ENCODE results near the gene MED27. TPM values are rescaled to one million over a fixed set of nuclear protein-coding genes. Genes with fewer than 3 reads are reported as not detected.

The MED27 gene
- total and polyA plus RNA-seq, 2 experiments from 2014 or later = 21.4 to 41.1 TPM

DNA sequence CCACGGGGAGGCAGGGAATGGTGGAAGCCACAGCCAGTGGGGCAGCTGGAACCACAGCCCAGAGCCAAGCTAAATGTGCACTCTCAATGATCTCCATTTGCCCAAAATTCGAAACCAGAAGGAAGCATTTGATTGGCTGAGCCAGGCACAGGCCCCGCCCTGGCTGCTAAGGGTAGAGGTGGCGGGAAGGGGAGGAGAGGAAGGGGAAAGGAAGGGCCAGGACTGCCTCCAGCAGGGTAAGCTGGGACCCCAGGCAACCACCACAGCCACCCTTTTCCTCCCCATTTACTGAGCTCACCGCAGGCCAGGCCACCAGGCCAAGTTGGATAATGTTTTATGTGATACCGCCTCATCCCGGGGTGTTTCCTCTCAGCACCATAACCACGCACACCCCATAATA lies 239.4 kb downstream of the MED27 start:
- Histone ChIP-seq H3K79me2 (ENCODE audit: insufficient read depth) (no peaks in the 10 kb centered on the region), H3K9me2 (ENCODE audit: insufficient read depth) (no peaks in the 10 kb centered on the region), H3K36me3 (ENCODE audit: low read depth) (no peaks in the 10 kb centered on the region), H3K4me3 (no peak overlapping the region), H3K9me3 (ENCODE audit: low read depth) (no peaks in the 10 kb centered on the region), H3F3A (ENCODE audit: insufficient read depth) (peaks cover 5% of the 10 kb centered on the region; the same call in 1 of the 2 replicates), H2AFZ (no peak overlapping the region), H3K4me2 (ENCODE audit: unreplicated experiment) (no peak overlapping the region), H3K27me3 (replicated peaks; ENCODE audit: insufficient read depth) (peaks cover 36% of the 10 kb centered on the region), H4K20me1 (ENCODE audit: insufficient read depth) (no peaks in the 10 kb centered on the region), H3K9ac (no peak overlapping the region), H3K4me1 (ENCODE audit: insufficient read depth) (0 out of 2 replicates have a peak, but pooled peaks cover 4% of the 10 kb centered on the region), H3K27ac (no peak overlapping the region)
- 89 to 90% methylated on average over 8 of the region's 8 CpGs for whole genome bisulfite sequencing, 2 experiments (ENCODE audit: low coverage in 1 of 2, low lambda C conversion rate in 2 of 2, missing lambda C conversion rate in 2 of 2)
- TF ChIP-seq EZH2 (IDR thresholded peaks at IDR 0.05; ENCODE audit: insufficient read depth, poor library complexity, severe bottlenecking) (no peak), EZH2phosphoT487 (IDR thresholded peaks at IDR 0.05; ENCODE audit: insufficient read depth, low read depth) (no peak)
- DNase-seq = no peak
- in situ Hi-C loops (cut with MboI) = no loop called here

GRCh38 chr9:131839281-131840084 lies 240.2 kb downstream of the MED27 start:
- H3K9me3 ChIP-seq (ENCODE audit: low read depth) = no peaks in the 10 kb centered on the region

DNA sequence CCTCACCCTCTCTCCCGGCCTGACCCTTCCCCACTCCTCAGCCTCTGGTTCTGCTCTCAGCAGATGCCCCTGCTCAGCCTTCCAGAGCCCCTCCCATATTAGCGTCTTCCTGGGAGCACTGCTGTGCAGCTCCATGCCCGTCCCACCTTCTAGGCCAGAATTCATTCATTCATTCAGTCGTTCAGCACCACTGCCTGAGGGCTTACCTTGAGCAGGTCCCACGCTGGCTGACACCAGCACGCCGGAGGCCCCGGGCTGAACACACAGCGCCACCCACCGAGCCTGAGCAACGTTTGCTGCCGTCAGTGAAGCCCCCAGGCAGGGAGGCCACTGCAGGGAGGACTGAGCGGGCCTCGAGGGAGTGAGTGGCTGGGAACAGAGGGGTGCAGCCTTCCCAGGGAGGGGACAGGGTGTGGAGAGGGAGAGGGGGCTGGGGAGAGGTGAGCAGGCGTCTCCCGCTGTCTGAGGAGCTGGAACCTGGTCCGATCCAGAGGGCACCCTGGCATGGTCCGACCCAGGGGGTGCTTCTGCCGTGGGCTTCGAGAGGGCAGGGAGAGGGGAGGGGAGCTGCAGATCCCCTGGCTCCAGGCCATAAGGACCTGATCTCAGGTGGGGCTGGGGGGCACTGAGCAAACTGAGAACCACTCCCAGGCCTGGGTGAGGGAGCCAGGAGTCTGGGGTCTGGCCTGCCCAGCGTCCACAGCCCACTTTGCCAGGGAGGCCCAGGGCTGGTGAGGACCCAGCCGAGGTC lies 241.0 kb downstream of the MED27 start:
- DNase-seq = no peak

More at GRCh38 chr9:131839281-131840084, 240.2 kb downstream of the MED27 start:
- no peaks in the 10 kb centered on the region for H3K79me2 ChIP-seq (ENCODE audit: insufficient read depth)
- H3K9me2 ChIP-seq (ENCODE audit: insufficient read depth) = no peaks in the 10 kb centered on the region
- no peak overlapping the region for H3K4me3 ChIP-seq
- no peak overlapping the region for H2AFZ ChIP-seq
- in situ Hi-C loops (cut with MboI) = no loop called here
- no peaks in the 10 kb centered on the region for H4K20me1 ChIP-seq (ENCODE audit: insufficient read depth)
- H3K27ac ChIP-seq = no peak overlapping the region
- no peak overlapping the region for H3K9ac ChIP-seq
- no peak overlapping the region for H3K4me2 ChIP-seq (ENCODE audit: unreplicated experiment)
- H3K36me3 ChIP-seq (ENCODE audit: low read depth) = no peaks in the 10 kb centered on the region
- peaks cover 36% of the 10 kb centered on the region for H3K27me3 ChIP-seq (replicated peaks; ENCODE audit: insufficient read depth)
- no peak for TF ChIP-seq EZH2 (IDR thresholded peaks at IDR 0.05; ENCODE audit: insufficient read depth, poor library complexity, severe bottlenecking)
- no peak for TF ChIP-seq EZH2phosphoT487 (IDR thresholded peaks at IDR 0.05; ENCODE audit: insufficient read depth, low read depth)
- peak; percentile 82 for DNase-seq
- 0 out of 2 replicates have a peak, but pooled peaks cover 4% of the 10 kb centered on the region for H3K4me1 ChIP-seq (ENCODE audit: insufficient read depth)
- WGBS, 2 experiments (ENCODE audit: low coverage in 1 of 2, low lambda C conversion rate in 2 of 2, missing lambda C conversion rate in 2 of 2) = 67 to 68% methylated on average over 21 to 22 of the region's 22 CpGs
- H3F3A ChIP-seq (ENCODE audit: insufficient read depth) = peaks cover 5% of the 10 kb centered on the region; the same call in 1 of the 2 replicates

GRCh38 chr9:131837836-131838235 lies 241.8 kb downstream of the MED27 start:
- Histone ChIP-seq H2AFZ (no peak overlapping the region), H3K27me3 (replicated peaks; ENCODE audit: insufficient read depth) (peaks cover 36% of the 10 kb centered on the region), H4K20me1 (ENCODE audit: insufficient read depth) (no peaks in the 10 kb centered on the region), H3K4me3 (no peak overlapping the region), H3K4me2 (ENCODE audit: unreplicated experiment) (no peak overlapping the region), H3K79me2 (ENCODE audit: insufficient read depth) (no peaks in the 10 kb centered on the region), H3K9me3 (ENCODE audit: low read depth) (no peaks in the 10 kb centered on the region), H3F3A (ENCODE audit: insufficient read depth) (peaks cover 5% of the 10 kb centered on the region; the same call in 1 of the 2 replicates), H3K9me2 (ENCODE audit: insufficient read depth) (no peaks in the 10 kb centered on the region), H3K4me1 (ENCODE audit: insufficient read depth) (0 out of 2 replicates have a peak, but pooled peaks cover 4% of the 10 kb centered on the region), H3K27ac (no peak overlapping the region), H3K36me3 (ENCODE audit: low read depth) (no peaks in the 10 kb centered on the region), H3K9ac (no peak overlapping the region)
- in situ Hi-C loops (cut with MboI) = no loop called here
- DNase-seq = no peak
- 26 to 33% methylated on average over 10 of the region's 10 CpGs for WGBS, 2 experiments (ENCODE audit: low coverage in 1 of 2, low lambda C conversion rate in 2 of 2, missing lambda C conversion rate in 2 of 2)
- no peak for TF ChIP-seq EZH2 (IDR thresholded peaks at IDR 0.05; ENCODE audit: insufficient read depth, poor library complexity, severe bottlenecking)
- no peak for TF ChIP-seq EZH2phosphoT487 (IDR thresholded peaks at IDR 0.05; ENCODE audit: insufficient read depth, low read depth)

More for the DNA sequence above, 241.0 kb downstream of the MED27 start:
- Histone ChIP-seq H3K4me2 (ENCODE audit: unreplicated experiment) (no peak overlapping the region), H2AFZ (no peak overlapping the region), H3K27ac (no peak overlapping the region), H3K79me2 (ENCODE audit: insufficient read depth) (no peaks in the 10 kb centered on the region), H3K4me3 (no peak overlapping the region), H3K9me2 (ENCODE audit: insufficient read depth) (no peaks in the 10 kb centered on the region), H4K20me1 (ENCODE audit: insufficient read depth) (no peaks in the 10 kb centered on the region), H3K4me1 (ENCODE audit: insufficient read depth) (0 out of 2 replicates have a peak, but pooled peaks cover 4% of the 10 kb centered on the region), H3K9ac (no peak overlapping the region), H3K9me3 (ENCODE audit: low read depth) (no peaks in the 10 kb centered on the region), H3F3A (ENCODE audit: insufficient read depth) (peaks cover 5% of the 10 kb centered on the region; the same call in 1 of the 2 replicates), H3K27me3 (replicated peaks; ENCODE audit: insufficient read depth) (peaks cover 36% of the 10 kb centered on the region), H3K36me3 (ENCODE audit: low read depth) (no peaks in the 10 kb centered on the region)
- no peak for TF ChIP-seq EZH2phosphoT487 (IDR thresholded peaks at IDR 0.05; ENCODE audit: insufficient read depth, low read depth)
- TF ChIP-seq EZH2 (IDR thresholded peaks at IDR 0.05; ENCODE audit: insufficient read depth, poor library complexity, severe bottlenecking) = no peak
- whole genome bisulfite sequencing, 2 experiments (ENCODE audit: low coverage in 1 of 2, low lambda C conversion rate in 2 of 2, missing lambda C conversion rate in 2 of 2) = 44 to 52% methylated on average over 19 to 22 of the region's 22 CpGs
- in situ Hi-C loops (cut with MboI) = no loop called here
